Activated naive CD4-positive, alpha-beta T cell treated with anti-CD3 and anti-CD28 coated beads, Interleukin-2, amount 50 U/mL, for 16 hours (primary cell): ENCODE results near the gene LRMDA.

Experiments
- DNase-seq: peaks from one replicate; pipeline ENCODE4 v3.0.0-alpha.2; 2020

The LRMDA gene

GRCh38 chr10:76255241-76255640, 823.8 kb downstream of the LRMDA start:
- no peak for DNase-seq

GRCh38 chr10:76257816-76258215, 826.4 kb downstream of the LRMDA start:
- no peak for DNase-seq

- DNase-seq = no peak
Measured at GRCh38 chr10:76265441-76266113, 834.2 kb downstream of the LRMDA start.

- no peak for DNase-seq
Measured at GRCh38 chr10:76268530-76268929, 837.1 kb downstream of the LRMDA start.

GRCh38 chr10:76268954-76269353, 837.5 kb downstream of the LRMDA start:
- DNase-seq = no peak

- no peak for DNase-seq
Measured at GRCh38 chr10:76270464-76270863, 839.0 kb downstream of the LRMDA start.

GRCh38 chr10:76274933-76275332, 843.5 kb downstream of the LRMDA start:
- DNase-seq = no peak

GRCh38 chr10:76278811-76279460, 847.5 kb downstream of the LRMDA start:
- no peak for DNase-seq

GRCh38 chr10:76281659-76282058, 850.2 kb downstream of the LRMDA start:
- DNase-seq = no peak

GRCh38 chr10:76282061-76283025, 850.9 kb downstream of the LRMDA start:
- no peak for DNase-seq

- DNase-seq = no peak
Measured at GRCh38 chr10:76284351-76284750, 852.9 kb downstream of the LRMDA start.

GRCh38 chr10:76285012-76285411, 853.6 kb downstream of the LRMDA start:
- DNase-seq = no peak

GRCh38 chr10:76285515-76285914, 854.1 kb downstream of the LRMDA start:
- no peak for DNase-seq

- no peak for DNase-seq
Measured at GRCh38 chr10:76286536-76286935, 855.1 kb downstream of the LRMDA start.

- no peak for DNase-seq
Measured at GRCh38 chr10:76287856-76288255, 856.4 kb downstream of the LRMDA start.

- DNase-seq = no peak
Measured at GRCh38 chr10:76291175-76291574, 859.8 kb downstream of the LRMDA start.

- DNase-seq = no peak
Measured at GRCh38 chr10:76291885-76292284, 860.5 kb downstream of the LRMDA start.

- no peak for DNase-seq
Measured at GRCh38 chr10:76296957-76297356, 865.5 kb downstream of the LRMDA start.

- no peak for DNase-seq
Measured at GRCh38 chr10:76297358-76297757, 865.9 kb downstream of the LRMDA start.

- DNase-seq = no peak
Measured at GRCh38 chr10:76297780-76298281, 866.4 kb downstream of the LRMDA start.

- DNase-seq = no peak
Measured at GRCh38 chr10:76298329-76298728, 866.9 kb downstream of the LRMDA start.

GRCh38 chr10:76299501-76299900, 868.1 kb downstream of the LRMDA start:
- DNase-seq = no peak

- DNase-seq = no peak
Measured at GRCh38 chr10:76301211-76301610, 869.8 kb downstream of the LRMDA start.
